ENCODE measurements around the gene MACROD1.

MACROD1 gene

GRCh38 chr11:64150481-64151239 is 15.3 kb downstream of the MACROD1 start:
- no peak for DNase-seq

- DNase-seq = no peak
These were observed 15.9 kb downstream of the MACROD1 start for GRCh38 chr11:64150051-64150450.

- DNase-seq = no peak
These were observed 16.8 kb downstream of the MACROD1 start for GRCh38 chr11:64148917-64149617.

GRCh38 chr11:64148226-64148916 is 17.5 kb downstream of the MACROD1 start:
- DNase-seq = peak; percentile 87

- DNase-seq = peak; percentile 71
These were observed 19.6 kb downstream of the MACROD1 start for GRCh38 chr11:64146036-64146955.

GRCh38 chr11:64144587-64145472 is 21.1 kb downstream of the MACROD1 start:
- no peak for DNase-seq

GRCh38 chr11:64141081-64141783 is 24.7 kb downstream of the MACROD1 start:
- no peak for DNase-seq

GRCh38 chr11:64140082-64140481 is 25.8 kb downstream of the MACROD1 start:
- no peak for DNase-seq

- DNase-seq = no peak
These were observed 26.9 kb downstream of the MACROD1 start for GRCh38 chr11:64139049-64139448.

GRCh38 chr11:64138398-64138797 is 27.5 kb downstream of the MACROD1 start:
- DNase-seq = no peak

- no peak for DNase-seq
These were observed 29.0 kb downstream of the MACROD1 start for GRCh38 chr11:64136765-64137441.

- DNase-seq = no peak
These were observed 30.2 kb downstream of the MACROD1 start for GRCh38 chr11:64135711-64136110.

GRCh38 chr11:64134963-64135362 is 30.9 kb downstream of the MACROD1 start:
- DNase-seq = no peak

GRCh38 chr11:64132982-64133705 is 32.8 kb downstream of the MACROD1 start:
- no peak for DNase-seq

GRCh38 chr11:64132191-64132771 is 33.6 kb downstream of the MACROD1 start:
- peak; percentile 89 for DNase-seq

GRCh38 chr11:64131683-64132190 is 34.2 kb downstream of the MACROD1 start:
- DNase-seq = peak; percentile 32

GRCh38 chr11:64130618-64131017 is 35.3 kb downstream of the MACROD1 start:
- DNase-seq = no peak

GRCh38 chr11:64129403-64129802 is 36.5 kb downstream of the MACROD1 start:
- DNase-seq = no peak
